Ovary (tissue), 3 donors: Measurements from ENCODE around the gene FAM131A.

ENCODE experiments used
- EP300 ChIP-seq: sonication (generic); formaldehyde crosslinking; IDR thresholded peaks from one replicate; pipeline ENCODE4 v1.6.1; 2017; ENCODE audit warnings: antibody characterized with exemption
- POLR2A ChIP-seq: fragments of 450-650 bp; IDR thresholded peaks from one replicate; pipeline ENCODE4 v1.6.1; 2017; ENCODE audit warnings: antibody characterized with exemption, mild to moderate bottlenecking, moderate library complexity
- TF ChIP-seq, protein P1 (sequence below), 3 donors: fragments of 450-650 bp in 2 of 3; fragments of 200-600 bp in 1 of 3; IDR thresholded peaks; one replicate each; pipeline versions ENCODE4 v1.5.1 to v1.8.0; 2016 to 2022; ENCODE audit warnings: antibody characterized with exemption in 3 of 3, mild to moderate bottlenecking in 1 of 3
- donor health status: DM: no; HTN: no; CAD: no.

DNA sequence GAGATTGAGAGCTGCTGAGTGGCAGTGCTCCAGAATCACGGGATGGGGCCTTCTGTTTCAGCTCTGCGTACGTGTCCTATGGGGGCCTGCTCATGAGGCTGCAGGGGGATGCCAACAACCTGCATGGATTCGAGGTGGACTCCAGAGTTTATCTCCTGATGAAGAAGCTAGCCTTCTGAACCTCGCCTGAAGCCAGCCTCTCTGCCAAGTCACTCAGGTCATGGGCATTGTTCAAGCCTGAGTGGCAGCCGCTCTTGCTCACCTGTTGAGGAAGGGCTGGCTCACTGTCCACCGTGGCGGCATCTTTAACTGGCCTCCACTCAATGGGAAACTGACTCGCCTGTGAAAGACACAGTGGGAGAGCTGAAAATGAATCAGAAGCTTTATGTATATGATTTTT lies 30.7 kb downstream of the FAM131A start:
- TF ChIP-seq POLR2A (no peak), EP300 (no peak)
- TF ChIP-seq, protein P1, sequence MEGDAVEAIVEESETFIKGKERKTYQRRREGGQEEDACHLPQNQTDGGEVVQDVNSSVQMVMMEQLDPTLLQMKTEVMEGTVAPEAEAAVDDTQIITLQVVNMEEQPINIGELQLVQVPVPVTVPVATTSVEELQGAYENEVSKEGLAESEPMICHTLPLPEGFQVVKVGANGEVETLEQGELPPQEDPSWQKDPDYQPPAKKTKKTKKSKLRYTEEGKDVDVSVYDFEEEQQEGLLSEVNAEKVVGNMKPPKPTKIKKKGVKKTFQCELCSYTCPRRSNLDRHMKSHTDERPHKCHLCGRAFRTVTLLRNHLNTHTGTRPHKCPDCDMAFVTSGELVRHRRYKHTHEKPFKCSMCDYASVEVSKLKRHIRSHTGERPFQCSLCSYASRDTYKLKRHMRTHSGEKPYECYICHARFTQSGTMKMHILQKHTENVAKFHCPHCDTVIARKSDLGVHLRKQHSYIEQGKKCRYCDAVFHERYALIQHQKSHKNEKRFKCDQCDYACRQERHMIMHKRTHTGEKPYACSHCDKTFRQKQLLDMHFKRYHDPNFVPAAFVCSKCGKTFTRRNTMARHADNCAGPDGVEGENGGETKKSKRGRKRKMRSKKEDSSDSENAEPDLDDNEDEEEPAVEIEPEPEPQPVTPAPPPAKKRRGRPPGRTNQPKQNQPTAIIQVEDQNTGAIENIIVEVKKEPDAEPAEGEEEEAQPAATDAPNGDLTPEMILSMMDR (IDR thresholded peaks at IDR 0.05), result no peak
